Upper lobe of left lung (tissue), 4 donors: ENCODE data around the gene PALM3.

Experiments
- CTCF ChIP-seq, 6 experiments: fragments of 450-650 bp in 4 of 6; fragments of 200-600 bp in 2 of 6; sonication (generic) in 2 of 6; IDR thresholded peaks; one replicate each; pipeline ENCODE4 v1.5.1; 2016 to 2019; ENCODE audit warnings: antibody characterized with exemption in 6 of 6
- POLR2A ChIP-seq, 4 donors: fragments of 450-650 bp; IDR thresholded peaks; one replicate each; pipeline ENCODE4 v1.5.1; 2016 to 2017; ENCODE audit warnings: antibody characterized with exemption in 4 of 4, mild to moderate bottlenecking in 2 of 4

GRCh38 chr19:14021474-14021873 is 40.4 kb downstream of the PALM3 start:
- TF ChIP-seq CTCF (IDR thresholded peaks at IDR 0.05) = no peak
- no peak for TF ChIP-seq POLR2A (IDR thresholded peaks at IDR 0.05)
